ENCODE data around the gene BRME1.
"Not testable (repeated sequence)": the region's sequence is repeated elsewhere in the genome, so short reads cannot be mapped to it uniquely, and the experiment has no call there.

BRME1 gene

GRCh38 chr19:13860679-13861391 is 45.1 kb downstream of the BRME1 start:
- no peak for DNase-seq (ENCODE audit: low spot score)
- H3K4me3 Mint-ChIP-seq: peak overlapping the region; percentile 91
- no peaks in the 10 kb centered on the region for H3K9me3 Mint-ChIP-seq
- peaks cover 29% of the 10 kb centered on the region for H3K4me1 Mint-ChIP-seq (ENCODE audit: low read depth)
- H3K27me3 Mint-ChIP-seq (ENCODE audit: low read depth): peaks cover 13% of the 10 kb centered on the region
- H3K27ac Mint-ChIP-seq: peak overlapping the region; percentile 91
- H3K36me3 Mint-ChIP-seq (ENCODE audit: low read depth): no peaks in the 10 kb centered on the region

- Mint-ChIP-seq H3K36me3 (ENCODE audit: low read depth) (no peaks in the 10 kb centered on the region), H3K9me3 (no peaks in the 10 kb centered on the region), H3K4me1 (ENCODE audit: low read depth) (peaks cover 26% of the 10 kb centered on the region), H3K4me3 (peak overlapping the region; percentile 10), H3K27ac (peak overlapping the region; percentile 32), H3K27me3 (ENCODE audit: low read depth) (peaks cover 10% of the 10 kb centered on the region)
- no peak for DNase-seq (ENCODE audit: low spot score)
These were observed 46.5 kb downstream of the BRME1 start for GRCh38 chr19:13859361-13859880.

DNA sequence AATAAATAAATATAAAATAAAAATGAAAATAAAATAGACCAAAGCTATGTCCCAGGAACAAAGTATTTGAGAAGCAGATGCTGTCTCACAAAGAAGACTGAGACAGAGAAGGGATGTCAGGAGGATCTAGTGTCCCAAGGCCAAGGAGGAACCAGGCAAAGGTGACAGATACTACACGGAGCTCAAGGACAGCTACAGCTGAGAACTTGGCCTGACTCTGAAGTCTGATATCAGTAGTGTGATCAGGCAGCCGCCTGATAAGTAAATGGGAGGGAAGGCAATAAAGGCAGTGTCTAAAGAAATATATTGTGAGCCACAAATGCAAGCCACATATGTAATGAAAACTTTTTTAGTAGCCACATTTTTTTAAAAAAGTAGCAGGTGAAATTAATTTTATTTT is 49.4 kb downstream of the BRME1 start:
- Mint-ChIP-seq H3K27ac (no peak overlapping the region), H3K9me3 (no peaks in the 10 kb centered on the region), H3K4me3 (no peak overlapping the region), H3K4me1 (ENCODE audit: low read depth) (peaks cover 13% of the 10 kb centered on the region), H3K27me3 (ENCODE audit: low read depth) (no peaks in the 10 kb centered on the region), H3K36me3 (ENCODE audit: low read depth) (no peaks in the 10 kb centered on the region)
- no peak for DNase-seq (ENCODE audit: low spot score)

- not testable (repeated sequence) for H3K27me3 Mint-ChIP-seq (ENCODE audit: low read depth); DNase-seq (ENCODE audit: low spot score); H3K27ac Mint-ChIP-seq; H3K36me3 Mint-ChIP-seq (ENCODE audit: low read depth); H3K9me3 Mint-ChIP-seq; H3K4me3 Mint-ChIP-seq
- peaks cover 13% of the 10 kb centered on the region for H3K4me1 Mint-ChIP-seq (ENCODE audit: low read depth)
These were observed 53.7 kb downstream of the BRME1 start for GRCh38 chr19:13852171-13852707.

DNA sequence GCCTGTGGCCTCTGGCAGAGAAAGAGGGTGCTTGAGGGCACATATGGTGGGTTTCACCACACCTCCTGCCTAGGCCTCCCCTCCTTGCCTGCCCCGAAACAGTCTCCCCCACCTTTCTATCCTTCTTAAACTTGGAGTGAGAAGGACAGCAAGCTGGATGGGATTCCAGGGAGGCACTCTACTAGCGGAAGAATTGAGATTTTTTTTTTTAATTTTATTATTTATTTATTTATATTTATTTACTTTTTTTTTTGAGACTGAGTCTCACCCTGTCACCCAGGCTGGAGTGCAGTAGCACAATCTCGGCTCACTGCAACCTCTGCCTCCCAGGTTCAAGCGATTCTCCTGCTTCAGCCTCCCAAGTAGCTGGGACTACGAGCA is 54.2 kb downstream of the BRME1 start:
- H3K27me3 Mint-ChIP-seq (ENCODE audit: low read depth); DNase-seq (ENCODE audit: low spot score); H3K4me3 Mint-ChIP-seq; H3K36me3 Mint-ChIP-seq (ENCODE audit: low read depth); H3K27ac Mint-ChIP-seq; H3K9me3 Mint-ChIP-seq: not testable (repeated sequence)
- H3K4me1 Mint-ChIP-seq (ENCODE audit: low read depth): peaks cover 14% of the 10 kb centered on the region

DNA sequence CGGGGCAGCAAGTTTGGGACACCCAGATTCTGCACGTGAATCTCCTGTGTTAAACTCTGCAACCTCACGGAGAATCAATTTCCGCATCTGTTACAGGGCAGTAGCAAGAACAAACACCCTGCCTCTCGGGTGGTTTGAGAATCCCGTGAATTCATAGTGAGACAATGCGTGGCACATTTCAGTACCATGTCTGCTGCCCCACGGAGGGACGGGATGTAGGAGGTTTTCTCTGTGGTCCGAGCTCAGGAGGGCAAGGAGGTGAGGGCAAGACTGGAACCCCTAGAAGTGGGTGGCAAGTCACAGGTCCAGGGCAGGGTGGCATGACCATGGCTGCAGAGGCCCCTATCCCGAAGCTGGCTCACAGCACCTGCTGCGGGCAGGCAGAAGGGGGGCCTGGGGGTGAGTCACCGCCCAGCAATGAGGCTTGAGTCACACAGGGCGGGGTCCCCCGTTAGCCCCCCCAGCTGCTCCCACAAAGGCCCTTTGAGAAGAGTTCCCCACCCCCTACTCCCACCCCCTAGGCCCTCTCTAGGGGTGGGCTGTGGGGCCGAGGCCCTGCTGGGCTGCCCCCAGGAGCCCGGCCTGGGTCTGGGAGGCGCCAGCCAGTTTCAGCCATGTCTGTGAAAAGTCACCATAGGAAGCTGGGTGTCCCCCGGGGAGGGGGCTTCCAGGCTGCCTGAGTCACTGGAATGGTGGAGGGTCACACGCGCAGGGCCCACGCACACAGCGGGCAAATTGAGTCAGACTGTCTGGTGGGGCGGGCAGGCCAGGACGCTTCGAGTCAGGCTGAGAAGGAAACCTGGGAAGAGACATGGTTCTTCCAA is 54.8 kb downstream of the BRME1 start:
- Mint-ChIP-seq H3K4me3 (peak overlapping the region; percentile 60), H3K9me3 (no peaks in the 10 kb centered on the region), H3K36me3 (ENCODE audit: low read depth) (no peaks in the 10 kb centered on the region), H3K27me3 (ENCODE audit: low read depth) (no peaks in the 10 kb centered on the region), H3K27ac (peak overlapping the region; percentile 86), H3K4me1 (ENCODE audit: low read depth) (peaks cover 20% of the 10 kb centered on the region)
- DNase-seq (ENCODE audit: low spot score): peak; percentile 40

GRCh38 chr19:13849991-13850909 is 55.7 kb downstream of the BRME1 start:
- H3K36me3 Mint-ChIP-seq (ENCODE audit: low read depth): no peaks in the 10 kb centered on the region
- H3K27me3 Mint-ChIP-seq (ENCODE audit: low read depth): no peaks in the 10 kb centered on the region
- H3K4me3 Mint-ChIP-seq: peak overlapping the region; percentile 60
- H3K9me3 Mint-ChIP-seq: no peaks in the 10 kb centered on the region
- DNase-seq (ENCODE audit: low spot score): peak; percentile 72
- peaks cover 24% of the 10 kb centered on the region for H3K4me1 Mint-ChIP-seq (ENCODE audit: low read depth)
- H3K27ac Mint-ChIP-seq: peak overlapping the region; percentile 86

GRCh38 chr19:13848798-13849676 is 56.9 kb downstream of the BRME1 start:
- H3K27me3 Mint-ChIP-seq (ENCODE audit: low read depth): no peaks in the 10 kb centered on the region
- peaks cover 33% of the 10 kb centered on the region for H3K4me1 Mint-ChIP-seq (ENCODE audit: low read depth)
- H3K4me3 Mint-ChIP-seq: peak overlapping the region; percentile 31
- H3K36me3 Mint-ChIP-seq (ENCODE audit: low read depth): no peaks in the 10 kb centered on the region
- H3K27ac Mint-ChIP-seq: peak overlapping the region; percentile 77
- no peaks in the 10 kb centered on the region for H3K9me3 Mint-ChIP-seq
- no peak for DNase-seq (ENCODE audit: low spot score)

DNA sequence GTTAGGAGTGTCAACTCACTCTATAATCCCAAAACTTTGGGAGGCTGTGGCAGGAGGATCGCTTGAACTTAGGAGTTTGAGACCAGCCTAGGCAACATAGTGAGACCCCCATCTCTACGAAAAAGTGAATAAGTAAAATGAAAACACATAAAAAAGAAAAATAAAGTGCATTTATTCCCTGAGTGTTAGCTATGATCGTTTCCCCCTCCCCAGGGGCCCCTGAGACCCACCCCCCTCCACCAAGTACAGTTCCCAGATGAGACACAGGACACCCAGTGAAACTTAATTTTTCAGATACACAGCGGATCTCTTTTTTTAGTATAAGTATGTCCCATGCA is 57.6 kb downstream of the BRME1 start:
- H3K9me3 Mint-ChIP-seq: no peaks in the 10 kb centered on the region
- no peak overlapping the region for H3K4me3 Mint-ChIP-seq
- no peaks in the 10 kb centered on the region for H3K36me3 Mint-ChIP-seq (ENCODE audit: low read depth)
- peaks cover 38% of the 10 kb centered on the region for H3K4me1 Mint-ChIP-seq (ENCODE audit: low read depth)
- no peak for DNase-seq (ENCODE audit: low spot score)
- peak overlapping the region; percentile 79 for H3K27ac Mint-ChIP-seq
- H3K27me3 Mint-ChIP-seq (ENCODE audit: low read depth): no peaks in the 10 kb centered on the region

DNA sequence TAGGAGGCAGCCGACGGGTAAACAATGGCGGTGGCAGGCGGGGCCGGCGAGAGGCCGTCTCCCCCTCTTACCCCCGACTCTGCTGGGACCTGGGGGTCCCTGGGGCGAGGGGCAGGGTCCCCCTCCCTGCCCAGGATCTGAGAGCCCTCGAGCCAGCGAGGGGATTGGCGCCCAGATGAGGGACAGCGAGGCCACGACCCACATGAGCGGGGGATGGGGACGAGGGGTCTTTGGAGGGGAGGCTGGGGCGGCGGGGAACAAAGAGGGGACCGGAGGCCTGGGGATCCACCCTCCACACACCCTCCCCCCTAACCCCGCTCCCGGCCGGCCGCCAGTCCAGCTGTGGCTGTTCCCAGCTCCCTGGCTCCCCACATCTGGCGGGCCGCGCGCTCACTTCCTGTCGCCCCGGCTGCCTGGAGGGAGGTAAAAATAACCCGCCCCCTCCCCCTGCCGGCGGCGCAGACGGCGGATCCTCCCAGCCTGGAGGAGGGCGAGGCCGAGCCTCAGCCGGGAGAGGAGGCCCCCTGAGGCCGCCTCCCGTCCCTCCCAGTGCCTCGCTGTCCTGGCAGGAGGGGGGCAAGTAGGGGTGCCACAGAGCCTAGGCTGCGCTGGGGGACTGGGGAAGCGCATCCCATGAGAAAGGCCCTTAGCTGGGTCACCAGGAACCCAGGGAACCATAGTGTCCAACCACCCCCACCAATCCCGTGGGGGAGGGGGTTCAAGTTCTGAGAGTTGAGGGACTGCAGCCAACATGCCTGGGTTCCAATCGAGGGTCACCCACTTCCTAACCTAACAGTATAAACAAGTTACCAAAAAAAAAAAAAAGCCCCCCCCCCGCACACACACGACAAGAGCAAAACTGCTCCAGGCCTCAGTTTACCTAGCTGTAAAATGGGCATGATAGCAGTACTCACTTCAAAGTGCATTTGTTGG is 58.2 kb downstream of the BRME1 start:
- Mint-ChIP-seq H3K36me3 (ENCODE audit: low read depth) (no peaks in the 10 kb centered on the region), H3K27ac (peak overlapping the region; percentile 98), H3K9me3 (no peaks in the 10 kb centered on the region), H3K27me3 (ENCODE audit: low read depth) (no peaks in the 10 kb centered on the region), H3K4me3 (peak overlapping the region; percentile 80), H3K4me1 (ENCODE audit: low read depth) (peaks cover 38% of the 10 kb centered on the region)
- DNase-seq (ENCODE audit: low spot score): peak; percentile 79

DNA sequence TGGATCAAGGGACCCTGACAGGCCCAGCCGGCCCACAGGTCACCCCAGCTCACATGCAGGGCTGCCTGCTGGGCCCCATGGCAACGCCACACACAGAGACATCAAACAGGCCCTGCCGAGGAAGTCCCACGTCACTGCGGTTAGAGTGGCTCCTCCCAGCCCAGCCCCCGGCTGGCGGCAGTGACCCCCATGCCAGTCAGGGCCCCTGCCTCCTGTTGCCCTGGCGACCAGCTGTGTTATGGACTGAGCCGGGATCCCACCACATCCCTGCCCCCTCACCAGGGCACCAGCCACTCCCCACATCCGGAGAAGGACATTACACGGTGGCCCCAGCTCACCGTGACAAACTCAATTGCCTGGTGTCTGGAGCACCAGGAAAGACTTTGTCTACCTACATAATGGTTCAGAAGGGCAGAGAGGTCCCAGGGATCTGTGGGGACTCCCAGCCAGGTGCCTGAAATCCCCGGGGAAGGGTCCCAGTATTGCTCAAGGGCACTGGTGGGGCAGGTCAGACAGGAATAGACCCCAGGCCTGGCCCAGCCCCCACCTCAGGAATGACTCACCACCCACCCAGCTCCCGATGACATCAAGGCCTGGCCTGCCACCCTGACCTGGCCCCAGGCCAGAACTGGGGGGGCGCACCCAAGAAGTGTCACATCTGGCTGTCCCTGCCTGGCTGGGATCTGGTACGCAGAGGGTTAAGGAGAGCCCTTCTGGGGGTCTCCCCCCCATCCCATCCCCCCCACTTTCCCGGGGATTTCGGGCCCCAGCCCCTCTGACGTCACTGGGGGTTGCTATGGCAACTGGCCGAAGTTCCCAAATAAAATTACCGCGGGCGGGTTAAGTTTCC is 59.1 kb downstream of the BRME1 start:
- H3K36me3 Mint-ChIP-seq (ENCODE audit: low read depth): peaks cover 2% of the 10 kb centered on the region
- H3K4me1 Mint-ChIP-seq (ENCODE audit: low read depth): peaks cover 38% of the 10 kb centered on the region

More for the DNA sequence above, 59.1 kb downstream of the BRME1 start:
- H3K9me3 Mint-ChIP-seq: no peaks in the 10 kb centered on the region
- no peaks in the 10 kb centered on the region for H3K27me3 Mint-ChIP-seq (ENCODE audit: low read depth)
- peak; percentile 97 for DNase-seq (ENCODE audit: low spot score)
- peak overlapping the region; percentile 80 for H3K4me3 Mint-ChIP-seq
- peak overlapping the region; percentile 98 for H3K27ac Mint-ChIP-seq

All from T-helper 2 cell treated with Interferon-gamma antibody and Interleukin-4, amounts not matched to agents 5 μg/mL and 100 μg/mL, for 36 hours (primary cell).